SU-DHL-6 (cell line): ENCODE data around the gene CARD19.

Experiments
- H2AFZ ChIP-seq: fragments of 200-600 bp; sonication (generic); 2 replicates; pipeline ENCODE4 v1.6.1; 2014; ENCODE audit warnings: low read depth, mild to moderate bottlenecking, moderate library complexity, mixed read lengths, antibody characterized with exemption, low read length; ENCODE audit not compliant: severe bottlenecking
- H3F3A ChIP-seq: fragments of 200-600 bp; shearing (Covaris generic); 2 replicates; pipeline ENCODE4 v1.6.0; 2016; ENCODE audit warnings: antibody characterized with exemption, mild to moderate bottlenecking; ENCODE audit not compliant: insufficient read depth
- H3K27ac ChIP-seq: fragments of 200-600 bp; sonication (generic); 2 replicates; pipeline ENCODE4 v1.5.1; 2016; ENCODE audit warnings: low read depth, mild to moderate bottlenecking, low read length, moderate library complexity, mixed read lengths
- H3K27me3 ChIP-seq: fragments of 200-600 bp; sonication (generic), shearing (Covaris generic); 2 replicates; pipeline ENCODE4 v1.6.0; 2014; ENCODE audit warnings: mild to moderate bottlenecking, low read length
- H3K36me3 ChIP-seq: fragments of 200-600 bp; sonication (generic); 2 replicates; pipeline ENCODE4 v1.6.1; 2014; ENCODE audit warnings: mild to moderate bottlenecking, low read length, mixed read lengths
- H3K4me2 ChIP-seq: fragments of 300-600, 200-600 bp; shearing (Covaris generic), sonication (generic); 2 replicates; pipeline ENCODE4 v1.6.0; 2014; ENCODE audit warnings: low read length, low read depth, mild to moderate bottlenecking; ENCODE audit not compliant: poor library complexity, severe bottlenecking
- H3K4me3 ChIP-seq: fragments of 200-600 bp; sonication (generic); 2 replicates; pipeline ENCODE4 v1.5.1; 2014; ENCODE audit warnings: antibody characterized with exemption, low read length, mild to moderate bottlenecking, mixed read lengths; ENCODE audit not compliant: insufficient read depth, poor library complexity, severe bottlenecking
- H3K79me2 ChIP-seq: fragments of 200-600 bp; sonication (generic); 2 replicates; pipeline ENCODE4 v1.6.1; 2014; ENCODE audit warnings: mild to moderate bottlenecking, low read length, moderate library complexity; ENCODE audit not compliant: insufficient read depth
- H3K9ac ChIP-seq: fragments of 200-600 bp; sonication (generic); 2 replicates; pipeline ENCODE4 v1.7.0; 2014; ENCODE audit warnings: mild to moderate bottlenecking, low read length
- H3K9me2 ChIP-seq: fragments of 200-600 bp; sonication (generic); replicated peaks from 2 replicates; pipeline ENCODE4 v1.6.1; 2014; ENCODE audit warnings: low read length; ENCODE audit not compliant: insufficient read depth
- H3K9me3 ChIP-seq: fragments of 200-600 bp; sonication (generic); 2 replicates; pipeline ENCODE4 v1.6.1; 2014; ENCODE audit warnings: low read length, mixed read lengths; ENCODE audit not compliant: insufficient read depth
- H4K20me1 ChIP-seq: fragments of 200-600 bp; sonication (generic); 2 replicates; pipeline ENCODE4 v1.6.1; 2014; ENCODE audit warnings: low read depth, mild to moderate bottlenecking, antibody characterized with exemption, low read length, moderate library complexity, mixed read lengths
- CTCF ChIP-seq: fragments of 200-600 bp; sonication (generic); IDR thresholded peaks from one replicate; pipeline ENCODE4 v1.5.1; 2017; ENCODE audit warnings: antibody characterized with exemption, mild to moderate bottlenecking, low read length, moderate library complexity; ENCODE audit not compliant: insufficient read depth, poor library complexity, severe bottlenecking
- EZH2phosphoT487 ChIP-seq: fragments of 200-600 bp; sonication (generic), shearing (Covaris generic); conservative IDR thresholded peaks from 2 replicates; pipeline ENCODE4 v1.6.1; 2018; ENCODE audit warnings: mild to moderate bottlenecking, antibody characterized with exemption, low read length, moderate library complexity, mixed read lengths

The CARD19 gene

GRCh38 chr9:93111371-93112115, 15.5 kb downstream of the CARD19 start:
- Histone ChIP-seq H3K9ac (no peak overlapping the region), H4K20me1 (no peaks in the 10 kb centered on the region), H3K36me3 (no peaks in the 10 kb centered on the region), H3K9me3 (no peaks in the 10 kb centered on the region), H3K9me2 (no peaks in the 10 kb centered on the region), H3K4me2 (no peak overlapping the region), H3F3A (no peaks in the 10 kb centered on the region), H3K4me3 (no peak overlapping the region), H3K27me3 (no peaks in the 10 kb centered on the region), H2AFZ (no peak overlapping the region), H3K27ac (no peak overlapping the region), H3K79me2 (no peaks in the 10 kb centered on the region)
- TF ChIP-seq EZH2phosphoT487 (no peak), CTCF (no peak)

- Histone ChIP-seq H2AFZ (no peak overlapping the region), H3F3A (no peaks in the 10 kb centered on the region), H3K27me3 (no peaks in the 10 kb centered on the region), H3K9me2 (no peaks in the 10 kb centered on the region), H3K9ac (no peak overlapping the region), H3K9me3 (no peaks in the 10 kb centered on the region), H3K36me3 (no peaks in the 10 kb centered on the region), H4K20me1 (no peaks in the 10 kb centered on the region), H3K27ac (no peak overlapping the region), H3K4me3 (no peak overlapping the region), H3K79me2 (no peaks in the 10 kb centered on the region), H3K4me2 (no peak overlapping the region)
- TF ChIP-seq EZH2phosphoT487 (no peak), CTCF (no peak)
These were observed 16.3 kb downstream of the CARD19 start for GRCh38 chr9:93112116-93112863.

GRCh38 chr9:93112864-93113389, 16.9 kb downstream of the CARD19 start:
- H3K36me3 ChIP-seq: no peaks in the 10 kb centered on the region
- no peaks in the 10 kb centered on the region for H3F3A ChIP-seq
- H3K9me2 ChIP-seq: no peaks in the 10 kb centered on the region
- H3K27ac ChIP-seq: no peak overlapping the region
- no peak overlapping the region for H3K4me3 ChIP-seq
- no peaks in the 10 kb centered on the region for H3K27me3 ChIP-seq
- H4K20me1 ChIP-seq: no peaks in the 10 kb centered on the region
- no peak overlapping the region for H3K4me2 ChIP-seq
- TF ChIP-seq CTCF (no peak), EZH2phosphoT487 (no peak)
- H3K79me2 ChIP-seq: no peaks in the 10 kb centered on the region
- no peak overlapping the region for H2AFZ ChIP-seq
- H3K9me3 ChIP-seq: no peaks in the 10 kb centered on the region
- H3K9ac ChIP-seq: no peak overlapping the region
